NCI-H2196 treated with DMSO at 0.1 percent for 48 hours (cell line): ENCODE measurements around the gene OR2Z1.

Source experiments
- DNase-seq: peaks from one replicate; lab custom pipeline; 2025; ENCODE audit not compliant: unreplicated experiment; lab: John Stamatoyannopoulos, UW

The OR2Z1 gene, protein sequence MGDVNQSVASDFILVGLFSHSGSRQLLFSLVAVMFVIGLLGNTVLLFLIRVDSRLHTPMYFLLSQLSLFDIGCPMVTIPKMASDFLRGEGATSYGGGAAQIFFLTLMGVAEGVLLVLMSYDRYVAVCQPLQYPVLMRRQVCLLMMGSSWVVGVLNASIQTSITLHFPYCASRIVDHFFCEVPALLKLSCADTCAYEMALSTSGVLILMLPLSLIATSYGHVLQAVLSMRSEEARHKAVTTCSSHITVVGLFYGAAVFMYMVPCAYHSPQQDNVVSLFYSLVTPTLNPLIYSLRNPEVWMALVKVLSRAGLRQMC

DNA sequence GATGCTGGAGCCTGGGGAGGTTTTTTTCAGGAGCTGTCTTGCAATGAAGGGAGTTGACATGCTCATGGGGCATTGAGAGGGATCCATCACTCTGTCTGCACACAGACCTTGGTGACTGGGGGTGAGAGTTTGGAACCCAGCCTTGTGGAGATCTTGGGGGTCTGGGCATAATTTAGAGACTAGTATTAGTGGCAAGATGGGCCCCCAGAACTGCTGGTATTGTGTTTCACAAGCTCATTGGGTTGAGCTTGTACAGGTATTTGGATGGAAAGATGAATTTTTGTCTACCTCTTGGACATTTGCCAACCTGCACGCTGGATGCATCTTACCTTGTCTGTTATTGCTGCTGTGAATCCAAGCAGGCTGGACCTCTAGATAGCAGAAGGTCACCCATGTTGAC, at the start of gene OR2Z1:
Gene OR2Z1 (plus strand): TSS at position 301 of the 400 bp plus-strand sequence. CDS start 9,395 bp downstream, outside the sequence.
- no peak for DNase-seq

DNA sequence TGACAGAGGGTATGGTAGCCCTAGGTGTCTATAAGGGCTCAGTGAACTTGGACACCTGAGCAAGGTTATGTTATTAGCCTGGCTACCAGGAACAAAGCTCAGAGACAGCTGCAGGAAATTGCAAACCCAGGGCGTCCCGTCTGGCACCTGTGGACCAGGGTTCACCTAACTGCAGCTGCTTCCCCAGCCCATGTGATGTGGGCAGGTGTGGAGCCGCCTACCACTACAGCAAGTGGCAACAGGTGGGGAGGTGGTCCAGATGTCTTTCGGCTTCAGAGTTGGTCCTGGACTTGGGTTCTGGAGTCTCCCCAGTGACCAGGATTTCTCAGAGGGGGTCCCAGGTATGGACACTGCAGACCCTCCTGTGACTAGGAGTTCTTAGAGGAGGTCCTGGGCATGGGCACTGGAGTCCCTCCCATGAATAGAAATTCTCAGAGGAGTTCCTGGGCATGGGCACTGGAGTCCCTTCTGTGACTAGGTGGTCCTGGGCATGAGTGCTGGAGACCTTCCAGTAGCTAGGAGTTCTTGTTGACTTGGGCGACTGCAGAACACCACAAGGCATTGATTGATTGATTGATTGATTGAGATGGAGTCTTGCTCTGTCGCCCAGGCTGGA, 48.0 kb upstream of the OR2Z1 start:
- DNase-seq = no peak

DNA sequence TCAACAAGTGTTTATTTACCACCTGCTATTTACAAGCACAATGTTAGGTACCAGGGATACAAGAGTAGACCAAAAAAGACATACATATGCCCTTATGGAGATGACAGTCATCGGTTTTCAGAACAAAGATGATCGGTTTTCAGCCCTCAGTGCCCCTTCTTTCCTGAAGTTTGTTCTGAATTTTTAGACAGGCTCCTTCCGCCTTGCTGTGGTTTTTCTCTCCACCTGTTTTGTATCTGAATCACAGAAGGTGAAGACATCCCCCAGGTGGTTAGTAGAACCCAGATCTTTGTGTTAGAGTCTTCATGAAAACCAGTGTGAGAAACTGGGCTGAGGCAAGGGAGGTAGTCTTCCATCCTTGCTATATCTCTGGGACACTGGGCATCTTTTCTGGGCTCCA, 46.4 kb upstream of the OR2Z1 start:
- DNase-seq = no peak

DNA sequence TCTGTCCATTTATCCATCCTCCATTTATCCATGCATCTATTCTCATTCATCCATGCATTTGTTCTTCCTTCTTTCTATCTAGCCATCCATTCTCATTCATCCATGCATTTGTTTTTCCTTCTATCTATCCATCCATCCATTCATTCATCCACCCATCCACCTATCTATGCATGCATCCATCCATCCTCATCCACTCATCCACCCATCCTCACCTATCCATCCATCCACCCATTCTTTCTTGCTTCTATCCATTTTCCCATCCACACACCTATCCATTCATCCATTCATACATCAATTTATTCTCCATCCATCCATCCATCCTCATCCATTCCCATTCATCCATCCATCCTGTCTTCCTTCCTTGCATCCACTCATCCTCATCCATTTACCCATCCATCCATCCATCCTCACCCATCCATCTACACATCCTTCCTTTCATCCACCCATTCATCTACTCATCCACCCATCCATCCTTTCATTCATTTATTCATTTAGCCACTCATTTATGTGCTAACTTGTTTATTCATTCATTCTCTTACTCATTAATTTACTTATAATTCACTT, 43.1 kb upstream of the OR2Z1 start:
- no peak for DNase-seq

DNA sequence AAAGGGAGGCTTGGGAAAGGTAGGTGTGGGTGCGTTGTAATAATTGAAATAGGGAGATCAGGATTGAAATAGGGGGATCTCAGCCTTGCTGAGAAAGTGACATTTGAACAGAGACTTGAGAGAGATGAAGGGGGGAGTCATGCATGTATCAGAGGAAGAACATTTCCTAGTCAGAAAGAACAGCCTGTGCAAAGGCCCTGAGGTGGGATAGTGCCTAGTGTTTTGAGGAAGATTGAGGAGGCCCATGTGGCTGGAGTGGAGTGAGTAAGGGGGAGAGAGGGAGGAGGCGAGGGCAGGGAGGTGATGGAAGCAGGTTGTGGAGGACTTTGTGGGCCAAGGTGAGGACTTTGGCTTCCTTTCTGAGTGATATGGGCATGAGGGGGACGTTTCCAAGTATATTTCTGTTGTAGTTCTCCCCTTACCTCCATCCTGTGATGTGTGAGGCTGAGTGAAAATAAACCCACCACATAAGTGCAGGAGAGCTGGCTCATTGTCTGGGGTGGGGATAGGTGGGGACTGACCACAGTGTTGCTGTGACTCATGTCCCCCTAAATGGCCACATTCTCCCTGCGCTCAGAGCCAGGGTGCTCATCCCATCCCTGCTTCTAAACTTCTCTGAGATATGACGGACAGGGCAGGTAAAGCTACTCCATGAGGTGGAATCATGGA, 40.6 kb upstream of the OR2Z1 start:
- no peak for DNase-seq

DNA sequence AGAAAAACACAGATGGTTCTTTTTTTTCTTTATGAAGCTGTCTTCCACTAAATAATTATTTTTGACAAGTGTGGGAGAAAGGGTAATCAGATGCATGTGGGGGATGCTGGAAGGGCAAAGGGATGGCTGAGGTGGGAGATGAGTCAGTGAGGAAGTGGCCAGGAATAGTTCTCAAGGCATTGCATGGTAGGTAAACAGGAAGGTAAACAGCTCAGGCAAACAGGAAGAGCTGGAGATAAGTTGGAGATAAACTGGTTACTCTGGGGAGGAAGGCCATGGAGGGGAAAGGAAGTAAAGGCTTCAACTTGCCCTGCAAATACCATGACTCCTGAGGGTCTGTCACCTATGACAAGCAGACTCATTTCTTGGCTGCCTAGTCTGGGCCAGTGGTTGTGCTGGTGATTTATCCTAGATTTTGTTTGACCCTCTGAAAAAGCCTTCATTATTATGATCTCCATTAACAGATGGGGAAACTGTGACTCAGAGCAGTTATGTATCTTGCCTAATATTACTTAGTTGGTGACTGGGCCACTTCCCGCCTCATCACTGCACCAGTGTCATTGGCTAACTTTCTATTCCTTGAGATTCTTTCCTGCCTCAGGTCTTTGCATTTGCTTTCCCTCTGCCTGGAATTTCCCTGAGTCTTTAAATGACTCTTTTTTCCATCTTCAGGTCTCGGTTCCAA, 39.9 kb upstream of the OR2Z1 start:
- no peak for DNase-seq

DNA sequence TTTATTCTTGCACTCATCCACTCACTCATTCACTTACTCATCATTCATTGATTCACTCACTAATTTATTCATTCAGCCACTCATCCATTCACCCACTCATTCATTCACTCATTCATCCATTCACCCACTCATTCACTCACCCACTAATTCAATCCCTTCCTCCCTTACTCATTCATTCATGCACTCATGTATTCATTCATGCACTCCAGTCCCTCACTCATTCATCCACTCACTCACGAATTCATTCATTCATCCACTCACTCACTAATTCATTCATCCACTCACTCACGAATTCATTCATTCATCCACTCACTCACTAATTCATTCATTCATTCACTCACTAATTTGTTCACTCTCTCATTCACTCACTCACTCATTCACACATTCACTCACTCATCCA, 39.0 kb upstream of the OR2Z1 start:
- DNase-seq = no peak

DNA sequence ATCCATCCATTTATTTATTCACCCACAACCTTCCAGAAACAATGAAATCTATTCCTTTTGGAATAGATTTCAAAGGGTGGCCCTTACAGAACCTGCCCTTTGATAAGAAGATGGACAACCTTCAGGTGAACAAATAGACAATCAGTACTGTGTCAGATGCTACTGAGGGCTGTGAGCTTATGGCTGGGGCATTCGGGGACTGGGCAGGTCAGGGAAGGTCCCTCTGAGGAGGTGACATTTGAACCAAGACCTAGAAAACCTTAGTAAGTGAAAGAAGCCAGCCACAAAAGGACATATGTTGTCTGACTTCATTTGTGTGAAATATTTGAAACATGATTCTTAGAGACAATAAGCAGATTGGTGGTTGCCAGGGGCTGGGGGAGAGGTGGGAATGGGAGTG, 38.5 kb upstream of the OR2Z1 start:
- no peak for DNase-seq

DNA sequence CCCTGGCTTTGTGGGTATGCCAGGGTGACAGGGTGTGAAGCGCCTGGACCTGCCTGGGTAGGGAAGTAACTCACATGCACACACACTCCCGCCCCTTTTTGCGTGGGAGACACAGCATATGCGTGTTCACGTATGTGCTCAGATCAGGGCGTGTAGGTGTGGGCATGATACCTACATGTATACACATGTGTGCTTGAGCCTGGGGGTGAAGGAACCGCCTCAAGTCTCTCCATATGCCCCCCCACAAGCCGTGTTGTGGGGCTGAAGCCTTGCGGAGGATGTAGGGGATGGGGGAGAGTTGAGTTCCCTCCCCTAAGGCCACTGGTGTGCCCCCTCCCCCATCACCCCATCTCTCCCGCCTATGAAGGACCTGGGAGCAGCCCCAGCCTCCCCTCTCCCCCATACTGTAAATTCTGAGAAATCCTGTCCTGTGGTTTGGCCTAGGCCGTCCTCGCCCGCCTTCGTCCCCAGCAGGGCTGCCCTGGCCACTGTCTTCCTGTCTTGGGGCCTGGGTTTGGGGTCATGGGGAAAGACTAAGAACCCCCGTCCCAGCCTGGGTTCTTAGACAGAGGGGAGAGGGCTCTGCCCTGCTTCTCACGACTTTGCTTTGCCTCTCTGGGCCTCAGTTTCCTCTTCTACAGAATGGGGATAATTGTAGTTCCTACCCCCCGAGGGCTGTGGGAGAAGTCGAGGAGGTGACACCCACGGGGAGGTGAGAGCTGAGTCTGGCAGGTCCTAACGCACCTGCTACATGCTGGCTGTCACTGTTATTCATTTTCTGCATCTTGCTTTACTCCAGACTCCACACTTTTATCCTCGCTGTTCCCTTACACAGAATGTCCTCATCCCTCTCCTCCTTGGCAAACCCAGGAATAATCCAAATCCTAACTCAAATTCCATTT, 37.2 kb upstream of the OR2Z1 start:
- DNase-seq = no peak

DNA sequence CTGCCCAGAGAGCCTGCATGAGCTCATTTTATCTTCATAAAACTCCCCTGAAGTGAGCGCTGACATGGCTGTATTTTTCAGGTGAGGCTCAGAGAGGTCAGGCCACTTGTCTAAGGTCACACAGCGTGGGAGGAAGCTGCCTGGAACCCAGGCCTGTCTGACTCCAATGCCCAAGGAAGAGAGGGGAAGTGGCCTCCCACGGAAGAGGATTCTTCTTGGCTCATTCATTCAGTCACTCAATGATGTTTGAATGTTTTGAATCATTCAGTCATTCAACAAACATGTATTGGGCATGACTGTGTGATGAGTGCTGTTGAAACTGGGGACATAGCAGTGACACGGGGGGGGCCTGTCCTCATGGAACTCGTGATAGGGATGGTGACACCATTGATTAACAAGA, 34.9 kb upstream of the OR2Z1 start:
- no peak for DNase-seq

DNA sequence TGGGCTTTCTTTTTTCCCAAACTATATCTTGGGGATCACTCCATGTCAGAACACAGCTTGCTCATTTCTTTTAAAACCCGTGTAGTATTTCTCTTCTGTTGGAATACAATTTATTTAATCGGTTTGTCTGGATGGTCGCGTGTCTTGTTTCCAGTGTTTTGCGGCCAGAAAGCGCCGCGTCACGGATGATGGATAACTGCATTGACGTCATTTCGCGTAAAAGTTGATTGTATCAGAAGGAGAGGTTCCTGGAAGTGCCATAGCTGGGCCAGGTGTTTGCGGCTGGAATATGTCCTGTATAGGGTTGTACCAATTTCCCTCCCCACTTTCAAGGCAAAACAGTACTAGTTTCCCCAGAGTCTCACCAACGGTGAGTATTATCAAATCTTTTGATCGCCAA, 32.5 kb upstream of the OR2Z1 start:
- DNase-seq = no peak

DNA sequence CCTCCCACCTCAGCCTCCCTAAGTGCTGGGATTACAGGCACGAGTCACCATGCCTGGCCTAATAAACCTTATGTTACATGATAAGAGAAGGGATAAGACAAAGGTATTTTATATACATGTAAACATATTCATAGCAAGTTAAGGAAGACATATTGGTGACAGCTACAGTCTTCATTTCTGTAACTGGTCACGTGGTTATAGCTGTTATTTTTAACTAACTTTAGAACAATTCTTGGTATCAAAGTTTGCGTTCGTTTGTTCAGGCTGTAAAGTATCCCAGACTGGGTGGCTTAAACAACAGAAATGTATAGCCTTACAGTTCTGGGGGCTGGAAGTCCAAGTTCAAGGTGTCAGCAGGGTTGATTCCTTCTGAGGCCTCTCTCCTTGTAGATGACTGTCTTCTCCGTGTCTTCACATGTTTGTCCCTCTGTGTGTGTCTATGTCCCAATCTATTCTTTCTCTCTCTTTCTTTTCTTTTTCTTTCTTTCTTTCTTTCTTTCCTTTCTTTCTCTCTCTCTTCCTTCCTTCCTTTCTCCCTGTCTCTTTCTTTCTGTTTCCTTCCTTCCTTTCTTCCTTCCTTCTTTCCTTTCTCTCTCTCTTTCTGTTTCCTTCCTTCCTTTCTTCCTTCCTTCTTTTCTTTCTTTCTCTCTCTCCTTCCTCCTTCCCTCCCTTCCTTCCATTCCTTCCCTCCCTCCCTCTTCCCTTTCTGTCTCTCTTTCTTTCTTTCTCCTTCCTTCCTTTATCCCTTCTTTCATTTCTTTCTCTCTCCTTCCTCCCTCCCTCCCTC, 30.5 kb upstream of the OR2Z1 start:
- no peak for DNase-seq

DNA sequence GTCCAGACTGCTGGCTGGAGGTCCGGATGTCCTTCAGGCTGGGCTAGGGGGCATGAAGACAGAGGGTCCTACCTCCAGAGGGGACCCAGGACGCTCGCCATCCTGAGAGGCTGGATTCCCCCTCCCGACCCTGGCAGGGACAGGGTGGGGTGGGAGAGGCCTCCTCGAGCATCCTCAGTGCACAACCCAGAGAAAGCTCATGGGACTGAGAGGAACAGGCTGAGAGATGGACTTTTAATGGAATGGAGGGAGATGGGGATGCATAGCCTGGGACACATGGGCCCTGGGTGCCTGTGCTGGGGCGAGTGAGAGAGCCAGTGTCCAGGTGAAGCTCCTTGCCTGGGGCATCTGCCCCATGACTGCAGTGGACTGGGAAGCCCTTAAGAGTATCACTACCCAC, 25.9 kb upstream of the OR2Z1 start:
- no peak for DNase-seq

DNA sequence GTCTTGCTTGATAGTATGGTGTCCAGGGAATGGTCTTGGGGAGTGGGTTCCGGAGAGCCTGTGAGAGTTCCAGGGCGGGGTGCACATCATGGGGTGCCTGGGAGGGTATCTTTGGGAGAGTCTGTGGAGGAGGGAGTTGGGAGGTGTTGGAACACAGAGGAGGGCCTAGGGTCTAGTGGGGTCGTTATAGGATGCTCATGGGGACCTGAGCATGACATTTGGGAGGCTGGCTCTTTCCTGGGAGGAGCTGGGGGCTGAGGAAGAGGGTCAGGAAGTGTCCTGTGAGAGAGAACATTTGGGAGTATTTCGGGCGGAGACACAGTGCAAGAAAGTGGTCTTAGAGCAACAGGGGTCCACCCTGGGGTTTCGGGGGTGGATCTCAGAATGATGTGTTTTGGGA, 25.5 kb upstream of the OR2Z1 start:
- no peak for DNase-seq

DNA sequence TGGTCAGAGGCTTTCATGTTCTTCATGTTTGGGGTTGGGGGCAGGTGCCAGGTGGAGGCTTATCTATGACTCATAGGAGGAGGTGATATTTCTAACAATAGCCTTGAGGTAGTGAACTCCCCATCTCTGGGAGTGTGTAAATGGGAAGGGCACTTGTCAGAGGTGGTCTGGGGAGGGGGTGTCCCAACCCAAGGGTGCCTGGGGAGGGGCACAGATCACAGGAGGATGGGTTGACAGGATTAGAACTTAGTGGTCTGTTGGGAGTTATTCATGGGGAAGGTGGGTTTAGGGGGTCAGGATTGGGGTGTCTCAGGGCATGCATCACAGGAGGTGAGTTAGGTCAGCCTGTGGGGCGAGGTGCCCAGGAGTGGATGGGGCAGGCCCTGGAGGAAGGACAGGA, 24.4 kb upstream of the OR2Z1 start:
- no peak for DNase-seq

DNA sequence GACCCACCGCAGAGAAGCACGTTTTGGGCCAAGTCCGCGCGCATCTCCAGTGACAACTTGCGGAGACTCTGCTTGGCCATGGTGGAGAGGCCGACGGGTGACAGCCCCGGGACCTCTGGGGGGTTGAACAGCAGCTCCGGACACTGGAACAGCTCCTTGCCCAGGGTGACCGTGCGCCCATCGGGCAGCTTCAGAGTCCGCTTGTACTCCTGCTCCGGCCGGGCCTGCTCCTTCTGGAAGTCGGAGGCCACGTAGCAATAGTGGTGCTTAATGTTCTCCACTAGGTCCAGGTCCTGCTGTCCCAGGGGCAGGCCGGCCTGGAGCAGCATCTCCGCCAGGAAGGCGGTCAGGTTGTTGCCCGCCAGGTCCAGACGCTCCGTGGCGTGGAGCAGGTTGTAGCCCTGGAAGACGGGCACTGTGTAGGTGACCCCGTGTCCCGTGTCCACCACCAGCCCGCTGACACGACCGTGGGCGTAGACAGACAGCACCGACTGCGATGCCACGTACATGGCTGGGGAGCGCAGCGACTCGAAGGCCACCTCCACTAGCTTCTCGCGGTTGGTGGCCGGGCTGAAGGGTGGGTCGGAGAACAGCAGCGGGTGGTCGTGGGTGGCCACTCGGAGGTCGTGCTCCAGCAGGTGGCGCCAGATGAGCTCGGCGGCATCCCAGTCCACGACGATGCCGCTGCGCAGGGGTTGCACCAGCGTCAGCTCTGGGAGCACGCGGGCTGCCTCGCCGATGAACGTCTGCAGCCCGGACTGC, 23.6 kb upstream of the OR2Z1 start:
- DNase-seq = no peak

DNA sequence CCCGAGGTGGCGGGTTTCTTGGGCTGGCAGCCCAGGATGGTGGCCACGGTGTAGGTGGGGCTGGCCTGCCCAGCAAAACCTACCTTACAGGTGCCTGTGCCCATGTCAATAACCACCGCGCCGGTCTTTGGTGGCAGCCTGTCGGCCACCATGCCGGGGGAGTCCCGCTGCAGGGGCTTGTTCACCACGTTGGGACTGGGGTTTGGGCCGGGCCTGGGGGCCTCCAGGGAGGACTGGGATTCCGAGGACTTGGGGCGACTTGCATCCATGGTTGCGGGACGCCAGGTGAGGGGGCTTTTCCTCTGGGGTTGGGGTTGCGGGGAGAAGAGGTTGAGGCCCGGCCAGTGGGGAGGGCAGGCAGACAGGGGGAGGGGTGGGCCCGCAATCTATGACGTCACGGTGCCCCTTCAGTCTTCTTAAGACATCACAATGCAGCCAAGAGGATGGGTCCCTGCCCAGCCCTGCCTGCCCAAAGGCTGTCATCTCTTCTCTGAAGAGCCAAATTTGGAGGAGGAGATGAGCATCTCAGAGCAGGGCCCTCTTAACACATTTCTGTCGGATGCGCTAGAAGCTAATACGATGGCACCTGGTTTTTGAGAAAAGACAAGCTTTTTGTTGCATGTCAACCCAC, 22.9 kb upstream of the OR2Z1 start, which contains the start of gene ACTL9:
Gene ACTL9 (minus strand): TSS at position 363 of the 631 bp plus-strand sequence. CDS start 94 bp downstream, at position 269.
- DNase-seq = no peak

DNA sequence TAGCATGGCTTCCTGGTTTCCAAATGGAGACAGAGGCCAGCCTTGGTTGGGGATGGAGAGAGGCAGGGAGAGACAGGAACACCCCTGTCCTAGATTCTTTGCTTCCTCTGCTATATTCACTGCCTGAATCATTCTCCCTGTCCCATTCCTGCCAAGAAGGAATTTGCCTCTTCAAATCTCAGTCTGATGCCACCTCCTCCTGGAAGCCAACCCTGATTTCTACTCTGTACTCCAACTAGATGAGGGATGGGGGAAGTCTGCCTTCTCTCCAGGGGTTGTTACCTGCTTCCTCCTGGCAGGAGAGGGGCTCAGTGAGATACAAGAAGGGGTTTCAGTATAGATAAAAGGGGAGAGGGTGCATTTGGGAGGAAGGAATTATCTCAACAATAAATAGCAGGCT, 21.5 kb upstream of the OR2Z1 start:
- no peak for DNase-seq
